ENCODE data around the gene ANKRD53. TPM values are rescaled to one million over a fixed set of nuclear protein-coding genes. Genes with fewer than 3 reads are reported as not detected.

The ANKRD53 gene
- polyA plus RNA-seq, 2 of the 4 experiments (the other 2 are of a cell fraction) = not detected

DNA sequence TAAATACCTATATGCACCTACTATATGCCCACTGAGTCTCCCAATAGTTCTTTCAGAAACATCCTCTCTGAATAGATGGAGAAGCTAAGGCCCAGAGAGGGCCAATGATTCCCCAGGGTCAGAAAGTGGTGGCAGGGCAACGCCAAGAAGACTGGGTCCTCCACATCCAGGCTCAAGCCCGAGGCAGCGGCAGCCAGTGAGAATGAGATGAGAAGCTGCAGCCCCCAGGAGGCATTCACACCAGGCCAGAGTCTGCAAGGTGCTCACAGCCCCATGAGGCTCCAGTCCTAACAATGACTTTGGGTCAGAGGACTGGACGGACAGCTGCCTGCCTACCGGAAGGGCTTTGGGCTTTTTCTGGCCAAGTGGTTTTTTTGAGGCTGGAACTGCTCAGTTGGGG, 12.7 kb downstream of the ANKRD53 start:
- no peaks in the 10 kb centered on the region for H3K9me3 ChIP-seq
- POLR2A ChIA-PET = no interaction called here
- DNase-seq (ENCODE audit: low read depth in 1 of 2, low spot score in 1 of 2) = no peak
- no peak for TF ChIP-seq NPAS2 (CRISPR knock-in tag; IDR thresholded peaks at IDR 0.05; ENCODE audit: borderline replicate concordance)
- TF ChIP-seq, protein P1, sequence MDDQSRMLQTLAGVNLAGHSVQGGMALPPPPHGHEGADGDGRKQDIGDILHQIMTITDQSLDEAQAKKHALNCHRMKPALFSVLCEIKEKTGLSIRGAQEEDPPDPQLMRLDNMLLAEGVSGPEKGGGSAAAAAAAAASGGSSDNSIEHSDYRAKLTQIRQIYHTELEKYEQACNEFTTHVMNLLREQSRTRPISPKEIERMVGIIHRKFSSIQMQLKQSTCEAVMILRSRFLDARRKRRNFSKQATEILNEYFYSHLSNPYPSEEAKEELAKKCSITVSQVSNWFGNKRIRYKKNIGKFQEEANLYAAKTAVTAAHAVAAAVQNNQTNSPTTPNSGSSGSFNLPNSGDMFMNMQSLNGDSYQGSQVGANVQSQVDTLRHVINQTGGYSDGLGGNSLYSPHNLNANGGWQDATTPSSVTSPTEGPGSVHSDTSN (IDR thresholded peaks at IDR 0.05) = no peak
- no peak for TF ChIP-seq MAFK (IDR thresholded peaks at IDR 0.05; ENCODE audit: partially characterized antibody)
- no peak for TF ChIP-seq PHF8 (IDR thresholded peaks at IDR 0.05; ENCODE audit: borderline replicate concordance, low read depth)
- TF ChIP-seq RNF2 (IDR thresholded peaks at IDR 0.05; ENCODE audit: borderline replicate concordance, low read depth) = no peak
- no peak for TF ChIP-seq SMC3 (IDR thresholded peaks at IDR 0.05)
- TF ChIP-seq RFX5 (IDR thresholded peaks at IDR 0.05) = no peak
- TF ChIP-seq KDM5A (IDR thresholded peaks at IDR 0.05) = no peak
- TF ChIP-seq ZFP36 (IDR thresholded peaks at IDR 0.05; ENCODE audit: borderline replicate concordance, partially characterized antibody) = no peak
- TF ChIP-seq JUNB (IDR thresholded peaks at IDR 0.05) = no peak
- TF ChIP-seq, protein P2, sequence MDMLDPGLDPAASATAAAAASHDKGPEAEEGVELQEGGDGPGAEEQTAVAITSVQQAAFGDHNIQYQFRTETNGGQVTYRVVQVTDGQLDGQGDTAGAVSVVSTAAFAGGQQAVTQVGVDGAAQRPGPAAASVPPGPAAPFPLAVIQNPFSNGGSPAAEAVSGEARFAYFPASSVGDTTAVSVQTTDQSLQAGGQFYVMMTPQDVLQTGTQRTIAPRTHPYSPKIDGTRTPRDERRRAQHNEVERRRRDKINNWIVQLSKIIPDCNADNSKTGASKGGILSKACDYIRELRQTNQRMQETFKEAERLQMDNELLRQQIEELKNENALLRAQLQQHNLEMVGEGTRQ (IDR thresholded peaks at IDR 0.05) = no peak
- TF ChIP-seq ESRRA (IDR thresholded peaks at IDR 0.05; ENCODE audit: borderline replicate concordance, low read length) = no peak
- TF ChIP-seq HOXB5 (CRISPR knock-in tag; IDR thresholded peaks at IDR 0.05) = no peak
- TF ChIP-seq KDM1A (IDR thresholded peaks at IDR 0.05; ENCODE audit: low read depth) = no peak
- ATAC-seq = no peak
- H3K27ac ChIP-seq = no peak overlapping the region
- no peak for FAIRE-seq
- H3K4me1 ChIP-seq = peaks cover 17% of the 10 kb centered on the region; the same call in 2 of the 3 replicates
- CTCF ChIA-PET = interaction anchor here (1.0 to 2.9 kb wide), 7 partner anchors 9 to 129 kb away, joined by 3 to 15 read pairs (median 4); no protein-coding TSS in a partner anchor
- H3K4me2 ChIP-seq = no peak overlapping the region
- H3K4me3 ChIP-seq = no peak overlapping the region
- 91% methylated on average over 5 of the region's 5 CpGs for WGBS (ENCODE audit: missing lambda C conversion rate)

DNA sequence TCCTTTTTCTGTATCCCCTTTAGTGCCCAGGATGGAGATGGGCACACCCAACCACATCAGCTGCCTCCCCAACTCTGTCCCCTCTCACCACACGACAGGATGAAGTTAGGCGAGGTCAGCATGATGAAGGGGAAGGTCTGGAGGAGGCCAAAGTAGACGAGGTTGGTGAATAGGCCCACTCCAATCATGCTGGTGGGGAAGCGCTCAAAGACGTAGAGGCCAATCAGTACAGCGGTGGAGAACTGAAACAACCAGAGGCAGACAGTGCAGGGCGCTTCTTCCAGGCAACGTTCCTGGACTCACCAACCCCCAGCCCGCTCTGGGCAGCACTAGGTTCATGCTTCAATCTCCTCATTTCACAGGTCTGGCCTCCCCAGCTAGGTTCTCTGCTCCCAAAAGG, 13.3 kb downstream of the ANKRD53 start:
- Histone ChIP-seq H3K4me3 (no peak overlapping the region), H3K4me2 (no peak overlapping the region), H3K4me1 (peaks cover 17% of the 10 kb centered on the region; the same call in 2 of the 3 replicates), H3K9me3 (no peaks in the 10 kb centered on the region), H3K27ac (no peak overlapping the region)
- ChIA-PET CTCF (interaction anchor here (1.0 to 2.9 kb wide), 6 partner anchors 9 to 129 kb away, joined by 3 to 15 read pairs (median 6); no protein-coding TSS in a partner anchor), POLR2A (no interaction called here)
- ATAC-seq (no peak), DNase-seq (ENCODE audit: low read depth in 1 of 2, low spot score in 1 of 2) (no peak), FAIRE-seq (no peak)
- WGBS (ENCODE audit: missing lambda C conversion rate) = 89% methylated on average over 9 of the region's 9 CpGs
- TF ChIP-seq, protein P1 (IDR thresholded peaks at IDR 0.05) = no peak
- TF ChIP-seq, protein P3, sequence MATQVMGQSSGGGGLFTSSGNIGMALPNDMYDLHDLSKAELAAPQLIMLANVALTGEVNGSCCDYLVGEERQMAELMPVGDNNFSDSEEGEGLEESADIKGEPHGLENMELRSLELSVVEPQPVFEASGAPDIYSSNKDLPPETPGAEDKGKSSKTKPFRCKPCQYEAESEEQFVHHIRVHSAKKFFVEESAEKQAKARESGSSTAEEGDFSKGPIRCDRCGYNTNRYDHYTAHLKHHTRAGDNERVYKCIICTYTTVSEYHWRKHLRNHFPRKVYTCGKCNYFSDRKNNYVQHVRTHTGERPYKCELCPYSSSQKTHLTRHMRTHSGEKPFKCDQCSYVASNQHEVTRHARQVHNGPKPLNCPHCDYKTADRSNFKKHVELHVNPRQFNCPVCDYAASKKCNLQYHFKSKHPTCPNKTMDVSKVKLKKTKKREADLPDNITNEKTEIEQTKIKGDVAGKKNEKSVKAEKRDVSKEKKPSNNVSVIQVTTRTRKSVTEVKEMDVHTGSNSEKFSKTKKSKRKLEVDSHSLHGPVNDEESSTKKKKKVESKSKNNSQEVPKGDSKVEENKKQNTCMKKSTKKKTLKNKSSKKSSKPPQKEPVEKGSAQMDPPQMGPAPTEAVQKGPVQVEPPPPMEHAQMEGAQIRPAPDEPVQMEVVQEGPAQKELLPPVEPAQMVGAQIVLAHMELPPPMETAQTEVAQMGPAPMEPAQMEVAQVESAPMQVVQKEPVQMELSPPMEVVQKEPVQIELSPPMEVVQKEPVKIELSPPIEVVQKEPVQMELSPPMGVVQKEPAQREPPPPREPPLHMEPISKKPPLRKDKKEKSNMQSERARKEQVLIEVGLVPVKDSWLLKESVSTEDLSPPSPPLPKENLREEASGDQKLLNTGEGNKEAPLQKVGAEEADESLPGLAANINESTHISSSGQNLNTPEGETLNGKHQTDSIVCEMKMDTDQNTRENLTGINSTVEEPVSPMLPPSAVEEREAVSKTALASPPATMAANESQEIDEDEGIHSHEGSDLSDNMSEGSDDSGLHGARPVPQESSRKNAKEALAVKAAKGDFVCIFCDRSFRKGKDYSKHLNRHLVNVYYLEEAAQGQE (IDR thresholded peaks at IDR 0.05) = no peak
- TF ChIP-seq ESRRA (IDR thresholded peaks at IDR 0.05; ENCODE audit: borderline replicate concordance, low read length) (no peak), MAFK (IDR thresholded peaks at IDR 0.05; ENCODE audit: partially characterized antibody) (no peak), ZNF302 (CRISPR knock-in tag; IDR thresholded peaks at IDR 0.05) (no peak), RCOR1 (IDR thresholded peaks at IDR 0.05; ENCODE audit: low read depth, low read length) (no peak), HEYL (CRISPR knock-in tag; IDR thresholded peaks at IDR 0.05) (no peak), POLR2AphosphoS2 (conservative IDR thresholded peaks at IDR 0.05; ENCODE audit: low read length) (no peak), FOSL2 (IDR thresholded peaks at IDR 0.05) (no peak), FOSL2 (CRISPR knock-in tag; IDR thresholded peaks at IDR 0.05) (no peak), ZSCAN20 (CRISPR knock-in tag; IDR thresholded peaks at IDR 0.05) (no peak), CHD4 (IDR thresholded peaks at IDR 0.05; ENCODE audit: borderline replicate concordance) (no peak), RFX5 (IDR thresholded peaks at IDR 0.05) (no peak), EP300 (IDR thresholded peaks at IDR 0.05) (no peak), BHLHE40 (IDR thresholded peaks at IDR 0.05; ENCODE audit: low read depth, low read length) (no peak)
- TF ChIP-seq, protein P2 (IDR thresholded peaks at IDR 0.05) = no peak
- TF ChIP-seq, protein P4, sequence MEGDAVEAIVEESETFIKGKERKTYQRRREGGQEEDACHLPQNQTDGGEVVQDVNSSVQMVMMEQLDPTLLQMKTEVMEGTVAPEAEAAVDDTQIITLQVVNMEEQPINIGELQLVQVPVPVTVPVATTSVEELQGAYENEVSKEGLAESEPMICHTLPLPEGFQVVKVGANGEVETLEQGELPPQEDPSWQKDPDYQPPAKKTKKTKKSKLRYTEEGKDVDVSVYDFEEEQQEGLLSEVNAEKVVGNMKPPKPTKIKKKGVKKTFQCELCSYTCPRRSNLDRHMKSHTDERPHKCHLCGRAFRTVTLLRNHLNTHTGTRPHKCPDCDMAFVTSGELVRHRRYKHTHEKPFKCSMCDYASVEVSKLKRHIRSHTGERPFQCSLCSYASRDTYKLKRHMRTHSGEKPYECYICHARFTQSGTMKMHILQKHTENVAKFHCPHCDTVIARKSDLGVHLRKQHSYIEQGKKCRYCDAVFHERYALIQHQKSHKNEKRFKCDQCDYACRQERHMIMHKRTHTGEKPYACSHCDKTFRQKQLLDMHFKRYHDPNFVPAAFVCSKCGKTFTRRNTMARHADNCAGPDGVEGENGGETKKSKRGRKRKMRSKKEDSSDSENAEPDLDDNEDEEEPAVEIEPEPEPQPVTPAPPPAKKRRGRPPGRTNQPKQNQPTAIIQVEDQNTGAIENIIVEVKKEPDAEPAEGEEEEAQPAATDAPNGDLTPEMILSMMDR (IDR thresholded peaks at IDR 0.05) = no peak
- TF ChIP-seq, protein P5, sequence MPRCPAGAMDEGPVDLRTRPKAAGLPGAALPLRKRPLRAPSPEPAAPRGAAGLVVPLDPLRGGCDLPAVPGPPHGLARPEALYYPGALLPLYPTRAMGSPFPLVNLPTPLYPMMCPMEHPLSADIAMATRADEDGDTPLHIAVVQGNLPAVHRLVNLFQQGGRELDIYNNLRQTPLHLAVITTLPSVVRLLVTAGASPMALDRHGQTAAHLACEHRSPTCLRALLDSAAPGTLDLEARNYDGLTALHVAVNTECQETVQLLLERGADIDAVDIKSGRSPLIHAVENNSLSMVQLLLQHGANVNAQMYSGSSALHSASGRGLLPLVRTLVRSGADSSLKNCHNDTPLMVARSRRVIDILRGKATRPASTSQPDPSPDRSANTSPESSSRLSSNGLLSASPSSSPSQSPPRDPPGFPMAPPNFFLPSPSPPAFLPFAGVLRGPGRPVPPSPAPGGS (IDR thresholded peaks at IDR 0.05) = no peak
